A549 treated with Mapracorat at 1 μM for 4 hours (cell line): ENCODE data around the gene TMCO1. TPM values are rescaled to one million over a fixed set of nuclear protein-coding genes. Genes with fewer than 3 reads are reported as not detected.

Experiments
- total RNA-seq: library from RNA; stranded (reverse); fragments of 200-300 nt; extraction: Qiagen RNA extraction; gene quantifications from 5 replicates; pipeline ENCODE4 v1.2.3, GENCODE V29; 2022

TMCO1 gene
- 162 to 186 TPM (median 165 TPM) in 5 replicates for total RNA-seq

GRCh38 chr1:165768513-165769394, at the start of gene TMCO1:
TMCO1 (minus strand) TSS chr1:165768868; CDS start chr1:165768751, 117 bp downstream.

DNA sequence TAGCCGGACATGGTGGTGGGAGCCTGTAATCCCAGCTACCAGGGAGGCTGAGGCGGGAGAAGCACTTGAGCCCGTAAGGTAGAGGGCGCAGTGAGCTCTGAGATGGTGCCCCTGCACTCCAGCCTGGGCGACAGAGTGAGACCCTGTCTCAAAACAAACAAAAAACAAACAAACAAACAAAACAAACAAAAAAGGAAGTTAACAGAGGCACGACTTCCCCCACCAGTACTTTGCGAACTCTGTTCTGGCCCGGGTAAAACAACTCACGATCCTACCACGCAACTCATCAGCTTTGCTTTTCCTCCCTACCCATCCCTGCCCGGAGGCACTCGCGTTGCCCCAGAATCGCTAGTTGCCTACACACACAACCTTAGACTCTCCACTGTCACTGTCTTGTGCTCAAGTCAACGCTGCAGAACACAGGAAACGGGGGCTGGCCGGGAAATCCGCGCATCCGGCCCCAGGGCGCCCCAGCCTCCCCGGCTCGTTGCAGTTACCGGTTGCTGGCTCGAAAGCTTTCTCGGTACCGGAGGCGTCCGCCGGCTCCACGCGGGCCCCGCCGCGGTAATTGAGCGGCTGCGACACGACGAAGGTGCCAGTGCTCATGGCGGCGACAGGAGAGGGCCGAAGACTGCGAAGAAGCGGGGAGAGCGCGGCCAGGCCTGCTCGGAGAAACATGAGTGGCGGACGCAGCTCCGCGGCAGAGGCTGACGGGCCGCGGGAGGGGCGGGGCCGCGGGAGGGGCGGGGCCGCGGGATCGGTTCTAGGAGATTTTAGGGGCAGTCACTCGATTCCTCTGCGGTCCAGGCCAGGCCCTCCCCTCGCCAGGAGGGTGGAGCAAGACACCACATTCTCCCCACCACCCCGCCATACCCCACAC, 70.5 kb downstream of the TMCO1 start, which contains the start of gene ALDH9A1:
TSS of gene ALDH9A1 (minus strand) at position 682 of the 880 bp plus-strand sequence. CDS start at position 678, 4 bp downstream.

Other genes starting within 250 kb of the TMCO1 start
- gene LRRC52, start 224.9 kb downstream of the TMCO1 start, total RNA-seq = not detected in 5 replicates
- gene MGST3, start 137.6 kb downstream of the TMCO1 start, total RNA-seq = 196 to 248 TPM (median 207 TPM) in 5 replicates
- gene ALDH9A1, start 70.3 kb downstream of the TMCO1 start, total RNA-seq = 40.2 to 42.0 TPM (median 40.4 TPM) in 5 replicates
- 116 to 121 TPM (median 119 TPM) in 5 replicates for gene UCK2, start 58.7 kb upstream of the TMCO1 start, total RNA-seq